ENCODE measurements around the gene ZNF18. TPM values are rescaled to one million over a fixed set of nuclear protein-coding genes. Genes with fewer than 3 reads are reported as not detected.

The ZNF18 gene
- total and polyA plus RNA-seq, 2 of the 13 experiments (the other 11 are each of a cell fraction or from before 2014, with no cell fraction given), result 2.4 to 5.4 TPM

DNA sequence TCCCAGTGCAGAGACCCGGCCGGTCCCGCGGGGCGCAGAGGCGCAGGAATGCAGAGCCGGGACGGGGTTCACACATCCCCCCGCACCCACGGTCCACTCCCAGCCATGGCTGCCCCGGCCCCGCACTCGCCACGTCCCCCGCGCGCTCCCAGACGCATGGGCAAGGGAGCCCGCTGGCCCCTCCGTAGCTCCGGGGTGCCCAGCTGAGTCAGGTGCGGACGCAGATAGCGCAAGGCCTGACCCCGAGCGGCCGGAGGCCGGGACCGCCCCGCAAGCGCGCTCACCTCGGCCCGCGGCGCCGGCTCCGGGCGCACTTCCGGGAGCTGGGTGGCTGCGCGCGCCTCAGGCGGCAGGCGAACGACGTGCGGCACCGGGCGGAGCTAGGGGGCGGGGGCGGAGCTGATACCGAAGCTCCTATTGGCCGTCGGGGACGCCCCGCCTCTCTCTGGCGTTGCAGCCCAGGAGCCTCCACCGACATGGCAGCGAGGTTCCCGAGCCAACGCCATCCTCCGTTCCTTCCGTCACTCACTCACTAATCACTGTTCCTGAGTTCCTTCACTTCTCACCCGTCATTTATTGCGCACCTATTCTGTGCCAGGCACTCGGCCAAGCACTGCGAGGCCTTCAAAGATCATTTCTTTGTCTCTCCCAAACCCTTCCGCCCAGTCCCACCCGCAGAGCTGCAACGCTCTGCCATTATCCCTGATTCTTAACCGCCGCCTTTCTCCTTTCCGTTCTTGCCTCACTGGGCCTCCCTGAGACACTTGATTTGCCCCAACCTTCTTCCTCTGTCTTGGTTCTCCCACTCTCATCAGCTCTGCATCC, at the start of gene ZNF18 (continued):
- TF ChIP-seq, protein P1, sequence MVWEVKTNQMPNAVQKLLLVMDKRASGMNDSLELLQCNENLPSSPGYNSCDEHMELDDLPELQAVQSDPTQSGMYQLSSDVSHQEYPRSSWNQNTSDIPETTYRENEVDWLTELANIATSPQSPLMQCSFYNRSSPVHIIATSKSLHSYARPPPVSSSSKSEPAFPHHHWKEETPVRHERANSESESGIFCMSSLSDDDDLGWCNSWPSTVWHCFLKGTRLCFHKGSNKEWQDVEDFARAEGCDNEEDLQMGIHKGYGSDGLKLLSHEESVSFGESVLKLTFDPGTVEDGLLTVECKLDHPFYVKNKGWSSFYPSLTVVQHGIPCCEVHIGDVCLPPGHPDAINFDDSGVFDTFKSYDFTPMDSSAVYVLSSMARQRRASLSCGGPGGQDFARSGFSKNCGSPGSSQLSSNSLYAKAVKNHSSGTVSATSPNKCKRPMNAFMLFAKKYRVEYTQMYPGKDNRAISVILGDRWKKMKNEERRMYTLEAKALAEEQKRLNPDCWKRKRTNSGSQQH (CRISPR knock-in tag; IDR thresholded peaks at IDR 0.05; ENCODE audit: low read depth), result 0 out of 2 replicates have a peak, but pooled peaks have one; percentile 57
- TF ChIP-seq KDM6A (CRISPR knock-in tag; IDR thresholded peaks at IDR 0.05; ENCODE audit: low read depth) (no peak), ZNF430 (CRISPR knock-in tag; IDR thresholded peaks at IDR 0.05) (peak; percentile 72), KLF11 (CRISPR knock-in tag; IDR thresholded peaks at IDR 0.05) (no peak), ZSCAN30 (CRISPR knock-in tag; IDR thresholded peaks at IDR 0.05) (no peak), EZH2 (conservative IDR thresholded peaks at IDR 0.05; ENCODE audit: low read depth, low read length) (no peak), ZEB1 (IDR thresholded peaks at IDR 0.05; ENCODE audit: insufficient replicate concordance, low read depth) (no peak), HMG20B (CRISPR knock-in tag; conservative IDR thresholded peaks at IDR 0.05) (no peak), SMC3 (IDR thresholded peaks at IDR 0.05; ENCODE audit: low read length) (no peak), LCORL (IDR thresholded peaks at IDR 0.05) (no peak), LCORL (CRISPR knock-in tag; IDR thresholded peaks at IDR 0.05) (peak; percentile 56; the same call in 1 of the 2 replicates), ZNF879 (CRISPR knock-in tag; IDR thresholded peaks at IDR 0.05) (no peak; the same call in 1 of the 2 replicates), PHF21A (CRISPR knock-in tag; IDR thresholded peaks at IDR 0.05) (peak; percentile 83), ZSCAN25 (CRISPR knock-in tag; IDR thresholded peaks at IDR 0.05) (no peak), MED1 (CRISPR knock-in tag; IDR thresholded peaks at IDR 0.05) (peak; percentile 52), ADNP (CRISPR knock-in tag; IDR thresholded peaks at IDR 0.05) (no peak), RBM39 (IDR thresholded peaks at IDR 0.05; ENCODE audit: low read depth, low read length, poor library complexity, severe bottlenecking) (peak; percentile 80)
- TF ChIP-seq, protein P2, sequence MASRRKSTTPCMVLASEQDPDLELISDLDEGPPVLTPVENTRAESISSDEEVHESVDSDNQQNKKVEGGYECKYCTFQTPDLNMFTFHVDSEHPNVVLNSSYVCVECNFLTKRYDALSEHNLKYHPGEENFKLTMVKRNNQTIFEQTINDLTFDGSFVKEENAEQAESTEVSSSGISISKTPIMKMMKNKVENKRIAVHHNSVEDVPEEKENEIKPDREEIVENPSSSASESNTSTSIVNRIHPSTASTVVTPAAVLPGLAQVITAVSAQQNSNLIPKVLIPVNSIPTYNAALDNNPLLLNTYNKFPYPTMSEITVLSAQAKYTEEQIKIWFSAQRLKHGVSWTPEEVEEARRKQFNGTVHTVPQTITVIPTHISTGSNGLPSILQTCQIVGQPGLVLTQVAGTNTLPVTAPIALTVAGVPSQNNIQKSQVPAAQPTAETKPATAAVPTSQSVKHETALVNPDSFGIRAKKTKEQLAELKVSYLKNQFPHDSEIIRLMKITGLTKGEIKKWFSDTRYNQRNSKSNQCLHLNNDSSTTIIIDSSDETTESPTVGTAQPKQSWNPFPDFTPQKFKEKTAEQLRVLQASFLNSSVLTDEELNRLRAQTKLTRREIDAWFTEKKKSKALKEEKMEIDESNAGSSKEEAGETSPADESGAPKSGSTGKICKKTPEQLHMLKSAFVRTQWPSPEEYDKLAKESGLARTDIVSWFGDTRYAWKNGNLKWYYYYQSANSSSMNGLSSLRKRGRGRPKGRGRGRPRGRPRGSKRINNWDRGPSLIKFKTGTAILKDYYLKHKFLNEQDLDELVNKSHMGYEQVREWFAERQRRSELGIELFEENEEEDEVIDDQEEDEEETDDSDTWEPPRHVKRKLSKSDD (CRISPR knock-in tag; IDR thresholded peaks at IDR 0.05; ENCODE audit: low read depth), result no peak
- TF ChIP-seq, protein P3, sequence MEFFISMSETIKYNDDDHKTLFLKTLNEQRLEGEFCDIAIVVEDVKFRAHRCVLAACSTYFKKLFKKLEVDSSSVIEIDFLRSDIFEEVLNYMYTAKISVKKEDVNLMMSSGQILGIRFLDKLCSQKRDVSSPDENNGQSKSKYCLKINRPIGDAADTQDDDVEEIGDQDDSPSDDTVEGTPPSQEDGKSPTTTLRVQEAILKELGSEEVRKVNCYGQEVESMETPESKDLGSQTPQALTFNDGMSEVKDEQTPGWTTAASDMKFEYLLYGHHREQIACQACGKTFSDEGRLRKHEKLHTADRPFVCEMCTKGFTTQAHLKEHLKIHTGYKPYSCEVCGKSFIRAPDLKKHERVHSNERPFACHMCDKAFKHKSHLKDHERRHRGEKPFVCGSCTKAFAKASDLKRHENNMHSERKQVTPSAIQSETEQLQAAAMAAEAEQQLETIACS (CRISPR knock-in tag; IDR thresholded peaks at IDR 0.05), result peak; percentile 86
- TF ChIP-seq, protein P4, sequence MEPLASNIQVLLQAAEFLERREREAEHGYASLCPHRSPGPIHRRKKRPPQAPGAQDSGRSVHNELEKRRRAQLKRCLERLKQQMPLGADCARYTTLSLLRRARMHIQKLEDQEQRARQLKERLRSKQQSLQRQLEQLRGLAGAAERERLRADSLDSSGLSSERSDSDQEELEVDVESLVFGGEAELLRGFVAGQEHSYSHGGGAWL (CRISPR knock-in tag; IDR thresholded peaks at IDR 0.05), result peak; percentile 48; the same call in 1 of the 2 replicates
- TF ChIP-seq, protein P5, sequence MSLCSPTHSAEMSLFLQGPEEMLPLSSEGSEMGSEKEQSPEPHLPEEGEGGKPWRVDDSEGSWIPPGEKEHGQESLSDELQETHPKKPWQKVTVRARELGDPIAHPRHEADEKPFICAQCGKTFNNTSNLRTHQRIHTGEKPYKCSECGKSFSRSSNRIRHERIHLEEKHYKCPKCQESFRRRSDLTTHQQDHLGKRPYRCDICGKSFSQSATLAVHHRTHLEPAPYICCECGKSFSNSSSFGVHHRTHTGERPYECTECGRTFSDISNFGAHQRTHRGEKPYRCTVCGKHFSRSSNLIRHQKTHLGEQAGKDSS (CRISPR knock-in tag; IDR thresholded peaks at IDR 0.05; ENCODE audit: borderline replicate concordance, low read depth), result no peak; the same call in 1 of the 2 replicates

Measured in HepG2 (cell line).